HS-5 (cell line): ENCODE measurements around the gene RHBDD3.

ENCODE experiments used
- DNase-seq: peaks from one replicate; pipeline ENCODE4 v3.0.0-alpha.2; 2012; ENCODE audit warnings: low read depth

RHBDD3 gene

GRCh38 chr22:29269731-29270474 is 2.1 kb upstream of the RHBDD3 start:
- DNase-seq = no peak

GRCh38 chr22:29269230-29269604 is 1.4 kb upstream of the RHBDD3 start:
- DNase-seq = no peak

GRCh38 chr22:29268511-29269229 is 889 bp upstream of the RHBDD3 start:
- DNase-seq = peak; percentile 13

- DNase-seq = no peak
These were observed 321 bp downstream of the RHBDD3 start for GRCh38 chr22:29267462-29267857.

GRCh38 chr22:29266564-29267461 is 968 bp downstream of the RHBDD3 start:
- DNase-seq = no peak

GRCh38 chr22:29265929-29266328 is 1.9 kb downstream of the RHBDD3 start:
- DNase-seq = no peak

- DNase-seq = no peak
These were observed 2.5 kb downstream of the RHBDD3 start for GRCh38 chr22:29265305-29265704.

- DNase-seq = no peak
These were observed 3.9 kb downstream of the RHBDD3 start for GRCh38 chr22:29263791-29264276.

GRCh38 chr22:29260601-29261315 is 7.0 kb downstream of the RHBDD3 start:
- DNase-seq = no peak

- no peak for DNase-seq
These were observed 7.7 kb downstream of the RHBDD3 start for GRCh38 chr22:29260031-29260560.

GRCh38 chr22:29259253-29259899 is 8.4 kb downstream of the RHBDD3 start:
- DNase-seq = no peak

GRCh38 chr22:29258407-29259252 is 9.2 kb downstream of the RHBDD3 start:
- DNase-seq = no peak

- no peak for DNase-seq
These were observed 10.0 kb downstream of the RHBDD3 start for GRCh38 chr22:29257751-29258181.

- DNase-seq = no peak
These were observed 11.0 kb downstream of the RHBDD3 start for GRCh38 chr22:29256606-29257325.

- DNase-seq = no peak
These were observed 12.6 kb downstream of the RHBDD3 start for GRCh38 chr22:29255064-29255621.

GRCh38 chr22:29254286-29254660 is 13.5 kb downstream of the RHBDD3 start:
- DNase-seq = no peak

GRCh38 chr22:29253561-29254285 is 14.1 kb downstream of the RHBDD3 start:
- no peak for DNase-seq
